Tibial nerve (tissue), 4 donors: ENCODE data around the gene SLIT1.

ENCODE experiments used
- EP300 ChIP-seq, 2 donors: sonication (generic); formaldehyde crosslinking; IDR thresholded peaks; one replicate each; pipeline ENCODE4 v1.6.1; 2017; ENCODE audit warnings: antibody characterized with exemption in 2 of 2, mild to moderate bottlenecking in 1 of 2
- POLR2A ChIP-seq, 2 donors: fragments of 450-650 bp; IDR thresholded peaks; one replicate each; pipeline ENCODE4 v1.6.1; 2017; ENCODE audit warnings: antibody characterized with exemption in 2 of 2, mild to moderate bottlenecking in 2 of 2, moderate library complexity in 2 of 2
- TF ChIP-seq, protein P1 (sequence below), 5 experiments: fragments of 200-600 bp in 3 of 5; fragments of 450-650 bp in 2 of 5; sonication (generic) in 3 of 5; IDR thresholded peaks; one replicate each; pipeline ENCODE4 v1.5.1; 2016 to 2019; ENCODE audit warnings: antibody characterized with exemption in 5 of 5, mild to moderate bottlenecking in 3 of 5, moderate library complexity in 2 of 5

DNA sequence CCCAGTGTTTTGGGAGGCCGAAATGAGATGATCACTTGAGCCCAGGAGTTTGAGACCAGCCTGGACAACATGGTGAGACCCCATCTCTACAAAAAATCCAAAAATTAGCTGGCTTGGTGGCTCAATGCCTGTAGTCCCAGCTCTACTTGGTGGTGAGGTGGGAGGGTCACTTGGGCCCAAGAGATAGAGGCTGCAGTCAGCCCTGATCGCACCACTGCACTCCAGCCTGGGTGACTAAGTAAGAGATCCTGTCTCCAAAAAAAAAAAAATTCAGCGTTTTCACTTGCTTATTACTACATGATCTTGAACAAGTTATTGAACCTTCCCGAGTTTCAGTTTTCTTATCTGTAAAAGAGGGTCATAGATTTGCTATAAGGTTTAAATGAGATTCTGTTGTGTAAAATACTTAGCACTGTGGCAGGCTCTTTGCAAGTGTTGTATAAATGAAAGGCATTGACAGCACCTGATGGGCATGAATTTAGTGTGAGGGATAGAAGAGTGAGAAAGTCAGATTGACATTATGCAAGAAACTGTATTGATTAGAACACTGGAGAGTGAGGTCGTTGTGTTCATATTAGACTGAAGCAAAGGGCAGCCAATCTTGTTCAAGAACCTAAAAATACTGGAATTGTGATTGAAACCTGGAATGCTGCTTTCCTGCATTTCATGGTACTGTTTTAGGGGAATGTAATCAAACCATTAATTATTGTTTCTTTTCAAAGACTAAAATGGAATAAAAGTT is 216.9 kb downstream of the SLIT1 start:
- TF ChIP-seq, protein P1, sequence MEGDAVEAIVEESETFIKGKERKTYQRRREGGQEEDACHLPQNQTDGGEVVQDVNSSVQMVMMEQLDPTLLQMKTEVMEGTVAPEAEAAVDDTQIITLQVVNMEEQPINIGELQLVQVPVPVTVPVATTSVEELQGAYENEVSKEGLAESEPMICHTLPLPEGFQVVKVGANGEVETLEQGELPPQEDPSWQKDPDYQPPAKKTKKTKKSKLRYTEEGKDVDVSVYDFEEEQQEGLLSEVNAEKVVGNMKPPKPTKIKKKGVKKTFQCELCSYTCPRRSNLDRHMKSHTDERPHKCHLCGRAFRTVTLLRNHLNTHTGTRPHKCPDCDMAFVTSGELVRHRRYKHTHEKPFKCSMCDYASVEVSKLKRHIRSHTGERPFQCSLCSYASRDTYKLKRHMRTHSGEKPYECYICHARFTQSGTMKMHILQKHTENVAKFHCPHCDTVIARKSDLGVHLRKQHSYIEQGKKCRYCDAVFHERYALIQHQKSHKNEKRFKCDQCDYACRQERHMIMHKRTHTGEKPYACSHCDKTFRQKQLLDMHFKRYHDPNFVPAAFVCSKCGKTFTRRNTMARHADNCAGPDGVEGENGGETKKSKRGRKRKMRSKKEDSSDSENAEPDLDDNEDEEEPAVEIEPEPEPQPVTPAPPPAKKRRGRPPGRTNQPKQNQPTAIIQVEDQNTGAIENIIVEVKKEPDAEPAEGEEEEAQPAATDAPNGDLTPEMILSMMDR (IDR thresholded peaks at IDR 0.05): no peak
- TF ChIP-seq POLR2A (IDR thresholded peaks at IDR 0.05) (no peak), EP300 (IDR thresholded peaks at IDR 0.05) (no peak)
